ENCODE measurements around the gene PJA2.

The PJA2 gene

GRCh38 chr5:109315245-109315644, 94.5 kb downstream of the PJA2 start:
- Histone ChIP-seq H3K4me3 (no peak overlapping the region), H3K4me1 (no peaks in the 10 kb centered on the region), H3K27me3 (no peaks in the 10 kb centered on the region), H3K36me3 (no peaks in the 10 kb centered on the region), H4K20me1 (no peaks in the 10 kb centered on the region), H3K9ac (no peak overlapping the region), H3K9me3 (replicated peaks in 1 of 11) (no peaks in the 10 kb centered on the region), H3K27ac (no peak overlapping the region), H3K4me2 (no peak overlapping the region)
- TF ChIP-seq Cebpa-rat (IDR thresholded peaks at IDR 0.05): no peak

GRCh38 chr5:109313127-109313526, 96.6 kb downstream of the PJA2 start:
- Histone ChIP-seq H3K9me3 (replicated peaks in 1 of 11) (no peaks in the 10 kb centered on the region), H3K36me3 (no peaks in the 10 kb centered on the region), H3K4me1 (no peaks in the 10 kb centered on the region), H3K4me3 (no peak overlapping the region), H3K9ac (no peak overlapping the region), H3K4me2 (no peak overlapping the region), H4K20me1 (no peaks in the 10 kb centered on the region), H3K27me3 (no peaks in the 10 kb centered on the region), H3K27ac (no peak overlapping the region)
- TF ChIP-seq Cebpa-rat (IDR thresholded peaks at IDR 0.05): no peak

- no peak overlapping the region for H3K4me2 ChIP-seq
- no peak overlapping the region for H3K4me3 ChIP-seq
- no peaks in the 10 kb centered on the region for H3K9me3 ChIP-seq (replicated peaks in 1 of 11)
- no peaks in the 10 kb centered on the region for H3K4me1 ChIP-seq
- no peak for TF ChIP-seq Cebpa-rat (IDR thresholded peaks at IDR 0.05)
- no peaks in the 10 kb centered on the region for H3K27me3 ChIP-seq
- no peaks in the 10 kb centered on the region for H4K20me1 ChIP-seq
- H3K27ac ChIP-seq: no peak overlapping the region
- no peak overlapping the region for H3K9ac ChIP-seq
- no peaks in the 10 kb centered on the region for H3K36me3 ChIP-seq
Observed at GRCh38 chr5:109312695-109313094, 97.1 kb downstream of the PJA2 start.

- H3K4me1 ChIP-seq: no peaks in the 10 kb centered on the region
- no peak overlapping the region for H3K4me3 ChIP-seq
- H3K9me3 ChIP-seq (replicated peaks in 1 of 11): no peaks in the 10 kb centered on the region
- no peaks in the 10 kb centered on the region for H3K27me3 ChIP-seq
- TF ChIP-seq Cebpa-rat (IDR thresholded peaks at IDR 0.05): no peak
- no peaks in the 10 kb centered on the region for H3K36me3 ChIP-seq
- no peak overlapping the region for H3K9ac ChIP-seq
- H3K4me2 ChIP-seq: no peak overlapping the region
- H3K27ac ChIP-seq: no peak overlapping the region
- no peaks in the 10 kb centered on the region for H4K20me1 ChIP-seq
Observed at GRCh38 chr5:109310315-109310714, 99.5 kb downstream of the PJA2 start.

GRCh38 chr5:109309326-109310063, 100.3 kb downstream of the PJA2 start:
- Histone ChIP-seq H3K9me3 (replicated peaks in 1 of 11) (no peaks in the 10 kb centered on the region), H3K27ac (no peak overlapping the region), H3K9ac (no peak overlapping the region), H3K4me1 (no peaks in the 10 kb centered on the region), H3K4me3 (no peak overlapping the region), H3K27me3 (no peaks in the 10 kb centered on the region), H4K20me1 (no peaks in the 10 kb centered on the region), H3K36me3 (no peaks in the 10 kb centered on the region), H3K4me2 (no peak overlapping the region)
- TF ChIP-seq Cebpa-rat (IDR thresholded peaks at IDR 0.05): no peak

- Histone ChIP-seq H3K9me3 (replicated peaks in 1 of 11) (no peaks in the 10 kb centered on the region), H3K27me3 (no peaks in the 10 kb centered on the region), H3K4me3 (no peak overlapping the region), H3K4me1 (no peaks in the 10 kb centered on the region), H3K36me3 (no peaks in the 10 kb centered on the region), H3K4me2 (no peak overlapping the region), H3K27ac (no peak overlapping the region), H3K9ac (no peak overlapping the region), H4K20me1 (no peaks in the 10 kb centered on the region)
- TF ChIP-seq Cebpa-rat (IDR thresholded peaks at IDR 0.05): no peak
Observed at GRCh38 chr5:109307951-109308350, 101.8 kb downstream of the PJA2 start.

GRCh38 chr5:109307456-109307855, 102.3 kb downstream of the PJA2 start:
- Histone ChIP-seq H3K9ac (no peak overlapping the region), H3K4me1 (no peaks in the 10 kb centered on the region), H3K9me3 (replicated peaks in 1 of 11) (no peaks in the 10 kb centered on the region), H3K4me2 (no peak overlapping the region), H3K4me3 (no peak overlapping the region), H3K27me3 (no peaks in the 10 kb centered on the region), H3K27ac (no peak overlapping the region), H4K20me1 (no peaks in the 10 kb centered on the region), H3K36me3 (no peaks in the 10 kb centered on the region)
- TF ChIP-seq Cebpa-rat (IDR thresholded peaks at IDR 0.05): no peak

GRCh38 chr5:109305352-109305751, 104.4 kb downstream of the PJA2 start:
- no peak overlapping the region for H3K4me2 ChIP-seq
- TF ChIP-seq Cebpa-rat (IDR thresholded peaks at IDR 0.05): no peak

GRCh38 chr5:109304309-109304708, 105.5 kb downstream of the PJA2 start:
- Histone ChIP-seq H4K20me1 (no peaks in the 10 kb centered on the region), H3K36me3 (no peaks in the 10 kb centered on the region), H3K4me1 (no peaks in the 10 kb centered on the region), H3K9ac (no peak overlapping the region), H3K4me2 (no peak overlapping the region), H3K4me3 (no peak overlapping the region), H3K9me3 (replicated peaks in 1 of 11) (no peaks in the 10 kb centered on the region), H3K27ac (no peak overlapping the region), H3K27me3 (no peaks in the 10 kb centered on the region)
- no peak for TF ChIP-seq Cebpa-rat (IDR thresholded peaks at IDR 0.05)

More at GRCh38 chr5:109305352-109305751, 104.4 kb downstream of the PJA2 start:
- no peaks in the 10 kb centered on the region for H3K36me3 ChIP-seq
- no peaks in the 10 kb centered on the region for H3K27me3 ChIP-seq
- H3K9me3 ChIP-seq (replicated peaks in 1 of 11): no peaks in the 10 kb centered on the region
- no peaks in the 10 kb centered on the region for H4K20me1 ChIP-seq
- no peaks in the 10 kb centered on the region for H3K4me1 ChIP-seq
- no peak overlapping the region for H3K9ac ChIP-seq
- H3K27ac ChIP-seq: no peak overlapping the region
- H3K4me3 ChIP-seq: no peak overlapping the region

- Histone ChIP-seq H4K20me1 (no peaks in the 10 kb centered on the region), H3K4me2 (no peak overlapping the region), H3K27ac (no peak overlapping the region), H3K9me3 (replicated peaks in 1 of 11) (peaks cover 0 to 3% (median 0%) of the 10 kb centered on the region in 11 experiments; a peak in 4 of 22 replicates), H3K4me3 (no peak overlapping the region), H3K4me1 (no peaks in the 10 kb centered on the region), H3K36me3 (no peaks in the 10 kb centered on the region), H3K27me3 (no peaks in the 10 kb centered on the region), H3K9ac (no peak overlapping the region)
- no peak for TF ChIP-seq Cebpa-rat (IDR thresholded peaks at IDR 0.05)
Observed at GRCh38 chr5:109300367-109300766, 109.4 kb downstream of the PJA2 start.

Data from BLaER1 treated with 17β-estradiol and CSF1 and Interleukin-3, amounts not matched to agents 10 nM and 100 nM (cell line).